Esophagus muscularis mucosa (tissue), 4 donors: ENCODE results near the gene OR1S1. TPM values are rescaled to one million over a fixed set of nuclear protein-coding genes. Genes with fewer than 3 reads are reported as not detected.

ENCODE experiments used
- DNase-seq: peaks from one replicate; pipeline ENCODE4 v3.0.0-alpha.2; 2017; ENCODE audit errors: extremely low spot score
- H3K27ac ChIP-seq, 4 donors: fragments of 200-600 bp; sonication (generic); replicated peaks in 1 of 4; 1 replicate in 3 of 4; 2 replicates in 1 of 4; pipeline ENCODE4 v1.5.1; 2016 to 2019; ENCODE audit warnings: mild to moderate bottlenecking in 1 of 4
- H3K27me3 ChIP-seq, 4 donors: fragments of 200-600 bp; sonication (generic); one replicate each; pipeline versions ENCODE4 v1.5.1 to v1.6.0; 2016 to 2019
- H3K36me3 ChIP-seq, 4 donors: fragments of 200-600 bp; sonication (generic); one replicate each; pipeline ENCODE4 v1.5.1; 2016 to 2019
- H3K4me1 ChIP-seq, 4 donors: fragments of 200-600 bp; sonication (generic); one replicate each; pipeline ENCODE4 v1.5.1; 2016 to 2019
- H3K4me3 ChIP-seq, 4 donors: fragments of 200-600 bp; sonication (generic); 1 replicate in 2 of 4; 2 replicates in 2 of 4; pipeline ENCODE4 v1.5.1; 2016 to 2019; ENCODE audit warnings: mild to moderate bottlenecking in 4 of 4, moderate library complexity in 1 of 4
- H3K9me3 ChIP-seq, 4 donors: fragments of 200-600 bp; sonication (generic); 1 replicate in 3 of 4; 2 replicates in 1 of 4; pipeline ENCODE4 v1.5.1; 2016 to 2019
- CTCF ChIP-seq, 3 experiments: fragments of 200-600 bp in 2 of 3; fragments of 450-650 bp in 1 of 3; sonication (generic) in 2 of 3; IDR thresholded peaks; one replicate each; pipeline ENCODE4 v1.5.1; 2017 to 2019; ENCODE audit warnings: antibody characterized with exemption in 3 of 3, mild to moderate bottlenecking in 2 of 3, moderate library complexity in 1 of 3
- EP300 ChIP-seq: sonication (generic); formaldehyde crosslinking; IDR thresholded peaks from one replicate; pipeline ENCODE4 v1.6.1; 2017; ENCODE audit warnings: antibody characterized with exemption
- POLR2A ChIP-seq: fragments of 450-650 bp; IDR thresholded peaks from one replicate; pipeline ENCODE4 v1.6.1; 2017; ENCODE audit warnings: antibody characterized with exemption, moderate library complexity, mild to moderate bottlenecking, low read depth
- POLR2AphosphoS5 ChIP-seq, 2 donors: sonication (generic); formaldehyde crosslinking; IDR thresholded peaks; one replicate each; pipeline ENCODE4 v1.6.1; 2017; ENCODE audit warnings: antibody characterized with exemption in 2 of 2
- WGBS: methylation state at CpG from one replicate; pipeline ENCODE4 v1.1.5; 2018; 5-methylcytosine and 5-hydroxymethylcytosine counted together
- intact Hi-C: fragments of 100-400 bp; cut with DNase I; formaldehyde crosslinking; loops from one replicate; pipeline ENCODE4 v1.15.1; 2023
- total RNA-seq, 4 donors: library from RNA; depleted of rRNA; stranded (reverse); fragments of >200 nt; gene quantifications; one replicate each; pipeline versions ENCODE4 v1.1.0 to v1.2.1, GENCODE V29; 2016

OR1S1 gene
- total RNA-seq, 4 donors from 2014 or later, result not detected

- Histone ChIP-seq H3K36me3 (no peaks in the 10 kb centered on the region), H3K27ac (no peak overlapping the region), H3K9me3 (peaks cover 0 to 12% (median 6%) of the 10 kb centered on the region in 4 donors), H3K27me3 (no peaks in the 10 kb centered on the region), H3K4me3 (no peak overlapping the region), H3K4me1 (no peaks in the 10 kb centered on the region)
- TF ChIP-seq POLR2AphosphoS5 (IDR thresholded peaks at IDR 0.05), result no peak
- no peak for TF ChIP-seq CTCF (IDR thresholded peaks at IDR 0.05)
- TF ChIP-seq POLR2A, result no peak
- 86% methylated on average over 2 of the region's 2 CpGs for WGBS
- intact Hi-C loops, result no loop called here
- DNase-seq, result no peak
Observed at GRCh38 chr11:58195939-58196338, 16.6 kb upstream of the OR1S1 start.

GRCh38 chr11:58199271-58199670 is 13.2 kb upstream of the OR1S1 start:
- no peak for DNase-seq
- H3K36me3 ChIP-seq, result no peaks in the 10 kb centered on the region
- H3K27ac ChIP-seq, result no peak overlapping the region
- TF ChIP-seq POLR2A, result no peak
- TF ChIP-seq CTCF (IDR thresholded peaks at IDR 0.05), result no peak
- no peak for TF ChIP-seq POLR2AphosphoS5 (IDR thresholded peaks at IDR 0.05)
- intact Hi-C loops, result no loop called here
- H3K9me3 ChIP-seq, result peaks cover 0 to 12% (median 6%) of the 10 kb centered on the region in 4 donors
- no peaks in the 10 kb centered on the region for H3K4me1 ChIP-seq
- 59% methylated on average over 1 of the region's 1 CpG for WGBS
- no peaks in the 10 kb centered on the region for H3K27me3 ChIP-seq
- H3K4me3 ChIP-seq, result no peak overlapping the region

- intact Hi-C loops, result no loop called here
- H3K4me3 ChIP-seq, result no peak within 1 kb of the TSS
- DNase-seq, result no peak
- no peak within 1 kb of the TSS for H3K27ac ChIP-seq
- H3K9me3 ChIP-seq, result no peaks in the 10 kb centered on the region
- H3K4me1 ChIP-seq, result no peaks in the 10 kb centered on the region
- no peaks in the 10 kb centered on the region for H3K36me3 ChIP-seq
- no peak for TF ChIP-seq CTCF (IDR thresholded peaks at IDR 0.05)
- no peak for TF ChIP-seq POLR2AphosphoS5 (IDR thresholded peaks at IDR 0.05)
- no peak for TF ChIP-seq POLR2A
- no peak for TF ChIP-seq EP300
- H3K27me3 ChIP-seq, result no peaks in the 10 kb centered on the region
Observed at GRCh38 chr11:58204042-58204441, 8.5 kb upstream of the OR1S1 start, which contains the start of gene OR1S2. OR1S2 (minus strand) TSS chr11:58204142; CDS start chr11:58204142, 0 bp downstream.

- no peak for TF ChIP-seq POLR2AphosphoS5 (IDR thresholded peaks at IDR 0.05)
- no peak for TF ChIP-seq EP300
- no peak for TF ChIP-seq POLR2A
- no peak for TF ChIP-seq CTCF (IDR thresholded peaks at IDR 0.05)
- intact Hi-C loops, result no loop called here
Observed at GRCh38 chr11:58216476-58216875, 4.0 kb downstream of the OR1S1 start.

GRCh38 chr11:58222721-58223120 is 10.2 kb downstream of the OR1S1 start:
- H3K27me3 ChIP-seq, result no peaks in the 10 kb centered on the region
- intact Hi-C loops, result no loop called here
- no peaks in the 10 kb centered on the region for H3K9me3 ChIP-seq
- H3K4me1 ChIP-seq, result no peaks in the 10 kb centered on the region
- TF ChIP-seq CTCF (IDR thresholded peaks at IDR 0.05) (no peak), POLR2AphosphoS5 (IDR thresholded peaks at IDR 0.05) (no peak), EP300 (no peak), POLR2A (no peak)
- H3K4me3 ChIP-seq, result no peak overlapping the region
- WGBS, result 80% methylated on average over 7 of the region's 7 CpGs
- no peak overlapping the region for H3K27ac ChIP-seq
- H3K36me3 ChIP-seq, result no peaks in the 10 kb centered on the region
- no peak for DNase-seq

More at GRCh38 chr11:58216476-58216875, 4.0 kb downstream of the OR1S1 start:
- Histone ChIP-seq H3K9me3 (no peaks in the 10 kb centered on the region), H3K36me3 (no peaks in the 10 kb centered on the region), H3K27me3 (no peaks in the 10 kb centered on the region), H3K27ac (no peak overlapping the region), H3K4me1 (no peaks in the 10 kb centered on the region), H3K4me3 (no peak overlapping the region)
- DNase-seq, result no peak
